DOHH2 (cell line): Measurements from ENCODE around the gene ASH1L.
"Not testable (repeated sequence)": the region's sequence is repeated elsewhere in the genome, so short reads cannot be mapped to it uniquely, and the experiment has no call there.

Experiments
- H3F3A ChIP-seq: fragments of 200-600 bp; sonication (generic), shearing (Covaris generic); 2 replicates; pipeline ENCODE4 v1.6.0; 2016; ENCODE audit warnings: antibody characterized with exemption, mild to moderate bottlenecking; ENCODE audit not compliant: control insufficient read depth, insufficient read depth
- H3K27ac ChIP-seq: fragments of 200-600 bp; sonication (generic); 2 replicates; pipeline ENCODE4 v1.5.1; 2014; ENCODE audit warnings: low read depth, mild to moderate bottlenecking, low read length, moderate library complexity
- H3K27me3 ChIP-seq: fragments of 200-600 bp; sonication (generic); 2 replicates; pipeline ENCODE4 v1.6.1; 2014; ENCODE audit warnings: mild to moderate bottlenecking, low read length, mixed read lengths; ENCODE audit not compliant: control insufficient read depth
- H3K36me3 ChIP-seq: fragments of 200-600 bp; sonication (generic); 2 replicates; pipeline ENCODE4 v1.6.1; 2014; ENCODE audit warnings: mild to moderate bottlenecking, low read length, moderate library complexity, mixed read lengths; ENCODE audit not compliant: control insufficient read depth
- H3K4me1 ChIP-seq: fragments of 200-600 bp; sonication (generic); 2 replicates; pipeline ENCODE4 v1.6.1; 2014; ENCODE audit warnings: mild to moderate bottlenecking, low read length, mixed read lengths; ENCODE audit not compliant: control insufficient read depth
- H3K4me2 ChIP-seq: fragments of 200-600 bp; sonication (generic); 2 replicates; pipeline ENCODE4 v1.6.0; 2014; ENCODE audit warnings: mild to moderate bottlenecking, low read length, moderate library complexity
- H3K4me3 ChIP-seq: fragments of 200-600 bp; sonication (generic); 2 replicates; pipeline ENCODE4 v1.5.1; 2014; ENCODE audit warnings: mild to moderate bottlenecking, low read length, mixed read lengths
- H3K79me2 ChIP-seq: fragments of 200-600 bp; sonication (generic); 2 replicates; pipeline ENCODE4 v1.6.1; 2014; ENCODE audit warnings: mild to moderate bottlenecking, low read length, mixed read lengths; ENCODE audit not compliant: control insufficient read depth
- H3K9me2 ChIP-seq: fragments of 200-600 bp; sonication (generic); replicated peaks from 2 replicates; pipeline ENCODE4 v1.6.1; 2014; ENCODE audit warnings: mild to moderate bottlenecking, low read length, mixed read lengths; ENCODE audit not compliant: control insufficient read depth
- H3K9me3 ChIP-seq: fragments of 200-600 bp; sonication (generic); 2 replicates; pipeline ENCODE4 v1.6.1; 2014; ENCODE audit warnings: antibody characterized with exemption, low read length, mixed read lengths; ENCODE audit not compliant: control insufficient read depth, insufficient read depth
- H4K20me1 ChIP-seq: fragments of 200-600 bp; sonication (generic); 2 replicates; pipeline ENCODE4 v1.6.0; 2014; ENCODE audit warnings: low read depth, mild to moderate bottlenecking, antibody characterized with exemption, low read length, moderate library complexity; ENCODE audit not compliant: control insufficient read depth, insufficient read depth
- EZH2phosphoT487 ChIP-seq: fragments of 200-600 bp; sonication (generic); IDR thresholded peaks from 2 replicates; pipeline ENCODE4 v1.6.1; 2017; ENCODE audit warnings: borderline replicate concordance, mild to moderate bottlenecking, antibody characterized with exemption, low read length, moderate library complexity, mixed read lengths
- TF ChIP-seq, protein P1 (sequence below): fragments of 200-600 bp; sonication (generic); IDR thresholded peaks from one replicate; pipeline ENCODE4 v1.5.1; 2014; ENCODE audit warnings: antibody characterized with exemption, mild to moderate bottlenecking, low read depth, low read length; ENCODE audit not compliant: poor library complexity, severe bottlenecking

The ASH1L gene

DNA sequence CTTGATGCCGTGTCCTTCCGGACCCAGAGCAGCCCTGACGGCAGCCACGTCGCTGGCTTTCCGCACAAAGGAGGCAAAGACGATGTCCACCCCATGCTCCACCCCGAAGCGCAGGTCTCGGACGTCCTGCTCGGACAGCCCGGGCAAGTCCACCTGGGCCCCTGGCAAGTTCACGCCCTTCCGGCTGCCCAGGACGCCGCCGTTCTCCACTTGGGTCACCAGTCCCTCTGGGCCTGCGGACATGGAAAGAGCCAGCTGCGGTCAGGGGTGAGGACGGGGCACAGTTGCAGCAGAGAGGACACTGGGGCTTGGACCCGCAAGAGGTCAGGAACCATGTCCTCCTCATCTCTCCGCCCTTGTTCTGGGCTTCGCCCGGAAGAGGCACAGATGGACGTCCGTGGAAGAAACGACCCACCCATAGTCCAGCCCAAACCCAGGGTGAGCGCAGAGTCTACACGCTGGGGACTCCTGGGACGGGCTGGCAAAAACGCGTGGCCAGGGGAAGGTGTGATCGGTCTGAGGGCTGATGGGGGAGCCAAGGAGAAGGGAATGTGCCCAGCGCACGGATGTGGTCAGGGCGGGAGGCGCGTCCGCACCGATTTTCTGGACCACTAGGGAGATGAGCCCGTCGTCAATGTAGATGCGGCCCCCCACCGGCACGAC lies 268.0 kb downstream of the ASH1L start:
- H3K4me3 ChIP-seq = no peak overlapping the region
- peaks cover 22% of the 10 kb centered on the region for H3K4me1 ChIP-seq
- no peaks in the 10 kb centered on the region for H3K36me3 ChIP-seq
- H4K20me1 ChIP-seq = no peaks in the 10 kb centered on the region
- no peak overlapping the region for H3K4me2 ChIP-seq
- no peak overlapping the region for H3K27ac ChIP-seq
- H3K27me3 ChIP-seq = no peaks in the 10 kb centered on the region
- H3K9me3 ChIP-seq = no peaks in the 10 kb centered on the region
- no peaks in the 10 kb centered on the region for H3F3A ChIP-seq
- no peaks in the 10 kb centered on the region for H3K9me2 ChIP-seq
- TF ChIP-seq EZH2phosphoT487 = no peak
- TF ChIP-seq, protein P1, sequence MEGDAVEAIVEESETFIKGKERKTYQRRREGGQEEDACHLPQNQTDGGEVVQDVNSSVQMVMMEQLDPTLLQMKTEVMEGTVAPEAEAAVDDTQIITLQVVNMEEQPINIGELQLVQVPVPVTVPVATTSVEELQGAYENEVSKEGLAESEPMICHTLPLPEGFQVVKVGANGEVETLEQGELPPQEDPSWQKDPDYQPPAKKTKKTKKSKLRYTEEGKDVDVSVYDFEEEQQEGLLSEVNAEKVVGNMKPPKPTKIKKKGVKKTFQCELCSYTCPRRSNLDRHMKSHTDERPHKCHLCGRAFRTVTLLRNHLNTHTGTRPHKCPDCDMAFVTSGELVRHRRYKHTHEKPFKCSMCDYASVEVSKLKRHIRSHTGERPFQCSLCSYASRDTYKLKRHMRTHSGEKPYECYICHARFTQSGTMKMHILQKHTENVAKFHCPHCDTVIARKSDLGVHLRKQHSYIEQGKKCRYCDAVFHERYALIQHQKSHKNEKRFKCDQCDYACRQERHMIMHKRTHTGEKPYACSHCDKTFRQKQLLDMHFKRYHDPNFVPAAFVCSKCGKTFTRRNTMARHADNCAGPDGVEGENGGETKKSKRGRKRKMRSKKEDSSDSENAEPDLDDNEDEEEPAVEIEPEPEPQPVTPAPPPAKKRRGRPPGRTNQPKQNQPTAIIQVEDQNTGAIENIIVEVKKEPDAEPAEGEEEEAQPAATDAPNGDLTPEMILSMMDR = no peak
- H3K79me2 ChIP-seq = no peaks in the 10 kb centered on the region

DNA sequence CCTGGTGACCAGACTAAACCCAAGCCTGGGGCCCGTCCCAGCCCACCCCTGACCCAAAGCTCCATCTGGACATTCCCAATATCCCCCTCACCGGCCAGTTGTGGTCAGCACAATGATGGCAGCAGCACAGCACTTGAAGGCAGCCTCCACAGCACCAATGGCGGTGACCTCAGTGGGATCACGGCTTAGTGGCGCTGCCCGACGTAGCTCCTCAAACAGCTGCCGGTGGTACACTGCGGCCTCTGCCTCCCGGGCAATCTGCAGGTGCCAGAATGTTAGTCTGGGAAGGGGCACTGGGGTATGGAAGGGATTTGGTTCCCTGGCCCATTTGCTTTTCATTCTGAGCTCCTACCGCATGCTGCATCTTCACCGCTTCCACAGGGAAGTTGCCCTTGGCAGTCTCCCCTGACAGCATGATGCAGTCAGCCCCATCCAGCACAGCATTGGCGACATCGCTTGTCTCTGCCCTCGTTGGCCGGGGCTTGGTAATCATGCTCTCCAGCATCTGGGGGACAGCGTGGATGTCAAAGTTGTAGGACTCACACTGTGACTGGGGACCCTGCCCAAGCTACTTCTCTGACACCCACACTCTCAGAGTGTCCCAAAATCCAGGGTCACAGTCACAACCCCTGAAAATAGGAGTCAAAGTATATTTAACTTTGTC lies 269.4 kb downstream of the ASH1L start:
- H3K9me2 ChIP-seq = no peaks in the 10 kb centered on the region
- no peaks in the 10 kb centered on the region for H3F3A ChIP-seq
- no peak overlapping the region for H3K4me2 ChIP-seq
- TF ChIP-seq, protein P1 = no peak
- TF ChIP-seq EZH2phosphoT487 = no peak
- H3K4me3 ChIP-seq = no peak overlapping the region
- H3K36me3 ChIP-seq = peaks cover 6% of the 10 kb centered on the region
- no peaks in the 10 kb centered on the region for H3K9me3 ChIP-seq
- H3K79me2 ChIP-seq = no peaks in the 10 kb centered on the region
- peaks cover 22% of the 10 kb centered on the region for H3K4me1 ChIP-seq
- no peaks in the 10 kb centered on the region for H3K27me3 ChIP-seq
- no peak overlapping the region for H3K27ac ChIP-seq
- H4K20me1 ChIP-seq = no peaks in the 10 kb centered on the region

DNA sequence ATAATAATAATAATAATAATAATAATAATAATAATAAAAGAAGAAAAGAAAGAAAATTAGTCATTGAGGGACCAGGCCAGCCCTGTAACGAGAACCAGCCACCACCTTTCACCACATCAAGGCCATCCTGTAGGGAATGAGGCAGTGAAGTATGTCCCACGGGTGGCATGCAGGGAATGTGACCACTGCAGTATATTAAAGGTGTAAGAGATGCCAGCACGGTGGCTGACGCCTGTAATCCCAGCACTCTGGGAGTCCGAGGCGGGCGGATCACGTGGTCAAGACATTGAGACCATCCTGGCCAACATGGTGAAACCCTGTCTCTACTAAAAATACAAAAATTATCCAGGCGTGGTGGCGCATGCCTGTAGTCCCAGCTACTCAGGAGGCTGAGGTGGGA lies 271.6 kb downstream of the ASH1L start:
- not testable (repeated sequence) for H3K27ac ChIP-seq, H3K4me1 ChIP-seq, H4K20me1 ChIP-seq, H3K79me2 ChIP-seq, H3K9me2 ChIP-seq, H3K4me3 ChIP-seq, H3K9me3 ChIP-seq, H3K4me2 ChIP-seq, H3F3A ChIP-seq, H3K27me3 ChIP-seq
- peaks cover 15% of the 10 kb centered on the region for H3K36me3 ChIP-seq

DNA sequence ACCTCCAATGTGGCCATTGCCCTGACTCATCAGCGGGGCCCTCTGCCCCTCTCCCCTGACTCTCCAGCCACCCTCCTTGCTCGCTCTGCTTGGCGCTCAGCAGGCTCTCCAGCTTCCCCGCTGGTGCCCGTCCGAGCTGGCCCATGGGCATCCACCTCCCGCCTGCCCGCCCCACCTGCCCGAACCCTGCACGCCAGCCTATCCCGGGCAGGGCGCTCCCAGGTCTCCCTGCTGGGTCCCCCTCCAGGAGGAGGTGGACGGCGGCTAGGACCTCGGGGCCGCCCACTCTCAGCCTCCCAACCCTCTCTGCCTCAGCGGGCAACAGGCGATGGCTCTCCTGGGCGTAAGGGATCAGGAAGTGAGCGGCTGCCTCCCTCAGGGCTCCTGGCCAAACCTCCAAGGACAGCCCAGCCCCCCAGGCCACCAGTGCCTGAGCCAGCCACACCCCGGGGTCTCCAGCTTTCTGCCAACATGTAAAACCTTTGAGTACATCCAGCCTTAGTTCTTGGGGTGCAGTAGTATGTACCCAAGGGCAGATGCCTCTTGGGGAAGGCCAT lies 274.5 kb downstream of the ASH1L start:
- Histone ChIP-seq H3K27me3 (no peaks in the 10 kb centered on the region), H3K4me1 (no peaks in the 10 kb centered on the region), H4K20me1 (no peaks in the 10 kb centered on the region), H3K27ac (no peak overlapping the region), H3K9me3 (no peaks in the 10 kb centered on the region), H3K36me3 (peaks cover 29% of the 10 kb centered on the region), H3F3A (no peaks in the 10 kb centered on the region), H3K9me2 (no peaks in the 10 kb centered on the region), H3K79me2 (no peaks in the 10 kb centered on the region), H3K4me2 (no peak overlapping the region), H3K4me3 (no peak overlapping the region)
- TF ChIP-seq, protein P1 = no peak
- TF ChIP-seq EZH2phosphoT487 = no peak
